NCI-H460 (cell line): Measurements from ENCODE around the gene FAT1. TPM values are rescaled to one million over a fixed set of nuclear protein-coding genes. Genes with fewer than 3 reads are reported as not detected.

Experiments
- DNase-seq: peaks from one replicate; pipeline ENCODE4 v3.0.0-alpha.2; 2016; ENCODE audit warnings: low read depth; ENCODE audit errors: extremely low read depth
- total RNA-seq: library from RNA; depleted of rRNA; stranded (reverse); fragments of >200 nt; shearing (Covaris generic); gene quantifications from 2 replicates; pipeline ENCODE4 v1.2.3, GENCODE V29; 2014

Gene FAT1
- total RNA-seq, 1 experiment from 2014 or later: 83.1 TPM

DNA sequence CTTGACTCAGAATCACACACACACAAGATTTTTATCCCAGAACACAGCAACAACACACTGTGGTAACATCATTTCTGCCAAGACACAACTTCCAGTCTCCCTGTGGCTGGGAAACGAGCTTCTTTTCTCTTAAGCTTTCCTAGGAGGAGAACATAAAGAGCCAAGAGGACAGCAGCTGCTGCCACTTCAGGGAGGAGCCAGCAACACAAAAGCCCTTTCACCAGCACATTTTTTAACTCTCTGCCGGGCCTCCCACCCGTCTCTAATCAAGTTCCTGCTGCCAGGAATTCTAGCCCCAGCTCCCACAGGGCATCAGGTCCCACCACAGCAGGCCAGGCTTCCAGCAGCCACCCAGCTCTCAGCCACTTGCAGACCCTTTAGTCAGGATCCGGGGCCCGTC is 22.4 kb downstream of the FAT1 start:
- DNase-seq: no peak

DNA sequence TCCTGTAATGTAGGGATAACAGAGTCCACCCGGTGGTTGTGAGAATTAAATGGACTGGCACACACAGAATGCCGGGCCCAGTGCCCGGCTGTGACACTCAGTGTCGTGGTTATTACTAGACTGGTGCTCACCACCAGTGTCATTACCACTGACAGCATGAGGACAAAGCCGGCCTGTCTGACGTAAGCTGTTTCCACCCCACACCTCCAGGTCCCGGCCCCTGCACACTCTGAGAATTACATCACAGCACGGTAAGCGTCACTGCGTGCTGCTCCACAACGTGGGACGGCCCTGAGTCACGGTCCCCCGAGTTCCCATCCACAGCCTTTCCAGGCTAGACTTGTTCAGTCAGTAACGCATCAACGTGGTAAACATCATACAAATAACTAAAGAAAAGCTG is 22.9 kb downstream of the FAT1 start:
- no peak for DNase-seq

DNA sequence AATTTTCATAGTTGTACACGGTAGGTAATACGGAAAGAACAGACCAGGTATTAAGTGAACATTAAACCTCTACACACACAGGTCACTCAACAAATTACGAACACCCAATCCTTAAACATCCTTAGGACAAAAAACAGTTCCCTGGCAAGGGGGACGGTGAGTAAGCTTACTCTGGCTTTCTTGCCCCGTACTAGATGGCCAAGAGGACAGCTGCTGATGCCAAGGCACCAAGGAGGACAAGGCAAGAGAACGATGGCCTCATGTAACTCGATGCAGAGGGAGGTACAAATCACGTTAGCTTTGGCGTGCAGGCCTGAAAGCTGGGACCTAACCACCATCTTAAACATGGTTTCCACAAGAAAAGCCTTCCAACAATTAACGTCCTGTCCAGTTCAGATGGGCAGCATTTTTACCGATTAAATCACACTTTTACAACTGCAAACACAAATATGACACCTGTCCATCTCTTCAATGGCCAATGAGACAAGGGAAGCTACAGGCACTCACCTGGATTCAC is 23.7 kb downstream of the FAT1 start:
- DNase-seq: no peak

- no peak for DNase-seq
Measured at GRCh38 chr4:186699298-186699697, 24.4 kb downstream of the FAT1 start.

GRCh38 chr4:186698525-186698924 is 25.1 kb downstream of the FAT1 start:
- DNase-seq: no peak

GRCh38 chr4:186698028-186698427 is 25.6 kb downstream of the FAT1 start:
- no peak for DNase-seq

GRCh38 chr4:186695392-186695791 is 28.3 kb downstream of the FAT1 start:
- DNase-seq: no peak

- DNase-seq: no peak
Measured at GRCh38 chr4:186693894-186694293, 29.8 kb downstream of the FAT1 start.

GRCh38 chr4:186693159-186693815 is 30.4 kb downstream of the FAT1 start:
- DNase-seq: peak; percentile 25

DNA sequence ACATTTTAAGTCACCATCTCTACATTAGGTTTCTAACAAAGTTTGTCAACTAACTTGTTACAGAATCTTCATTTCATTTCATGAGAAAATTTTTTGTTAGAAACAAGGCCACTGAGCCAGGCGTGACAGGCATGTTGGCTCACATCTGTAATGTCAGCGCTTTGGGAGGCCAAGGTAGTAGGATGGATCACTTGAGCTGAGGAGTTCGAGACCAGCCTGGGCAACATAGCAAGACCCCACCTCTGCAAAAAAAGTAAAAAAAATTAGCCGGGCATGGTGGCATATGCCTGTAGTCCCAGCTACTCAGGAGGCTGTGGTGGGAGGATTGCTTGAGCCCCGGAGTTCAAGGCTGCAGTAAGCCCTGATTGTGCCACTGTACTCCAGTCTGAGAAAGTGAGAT is 32.3 kb downstream of the FAT1 start:
- DNase-seq: no peak

- no peak for DNase-seq
Measured at GRCh38 chr4:186689476-186689875, 34.2 kb downstream of the FAT1 start.

DNA sequence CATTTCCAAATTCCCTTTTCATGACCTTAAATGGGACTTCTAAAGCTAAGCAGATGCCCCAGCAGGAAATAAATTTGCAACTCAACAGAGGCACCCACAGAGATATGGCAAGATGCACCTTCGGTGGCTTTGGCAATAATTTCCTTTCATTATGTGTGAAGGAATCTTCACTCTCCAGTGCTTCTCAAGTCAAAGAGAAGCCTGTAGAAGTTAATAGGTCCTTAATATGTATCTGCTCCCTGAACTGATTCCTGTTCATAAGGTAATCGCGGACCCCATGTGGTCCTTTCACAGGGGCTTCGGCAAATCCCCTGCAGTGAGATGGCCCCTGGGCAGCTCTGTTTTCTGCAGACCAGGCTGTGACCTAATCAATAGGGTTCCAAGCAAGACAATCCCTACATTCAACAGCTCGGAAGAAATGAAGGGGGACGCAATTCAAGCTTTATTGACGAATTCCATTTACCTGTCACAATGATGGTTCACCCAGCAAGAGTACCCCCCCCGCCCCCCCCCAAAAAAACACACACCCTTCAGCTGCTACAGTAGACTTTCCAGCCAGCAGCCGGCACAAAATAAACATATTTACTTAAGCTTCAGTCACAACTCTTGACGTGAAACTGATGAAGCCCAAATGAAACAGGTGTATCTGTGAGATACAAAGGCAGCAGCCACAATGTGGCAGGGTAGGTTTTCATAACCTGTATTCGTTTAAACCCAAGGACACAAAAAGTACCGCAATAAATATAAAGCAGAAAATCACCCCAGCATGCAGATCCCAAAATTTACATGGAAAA is 35.3 kb downstream of the FAT1 start:
- DNase-seq: no peak

DNA sequence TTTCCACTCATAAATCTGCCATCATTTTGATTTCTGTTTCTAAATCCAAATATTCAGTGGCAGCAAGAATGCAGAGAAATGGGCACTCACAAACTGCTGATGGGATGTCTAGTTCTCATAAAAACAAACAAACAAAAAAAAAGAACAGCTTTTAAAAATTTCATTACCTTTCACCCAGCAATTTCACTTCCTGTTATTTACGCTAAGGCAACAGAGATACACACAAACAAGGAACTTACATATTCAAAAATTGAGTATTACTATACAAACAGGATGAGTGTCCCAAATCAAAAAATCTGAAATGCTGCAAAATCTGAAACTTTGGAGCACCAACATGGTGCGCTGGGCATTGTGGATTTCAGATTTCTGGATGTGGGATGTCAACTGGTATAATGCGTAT is 36.4 kb downstream of the FAT1 start:
- no peak for DNase-seq

DNA sequence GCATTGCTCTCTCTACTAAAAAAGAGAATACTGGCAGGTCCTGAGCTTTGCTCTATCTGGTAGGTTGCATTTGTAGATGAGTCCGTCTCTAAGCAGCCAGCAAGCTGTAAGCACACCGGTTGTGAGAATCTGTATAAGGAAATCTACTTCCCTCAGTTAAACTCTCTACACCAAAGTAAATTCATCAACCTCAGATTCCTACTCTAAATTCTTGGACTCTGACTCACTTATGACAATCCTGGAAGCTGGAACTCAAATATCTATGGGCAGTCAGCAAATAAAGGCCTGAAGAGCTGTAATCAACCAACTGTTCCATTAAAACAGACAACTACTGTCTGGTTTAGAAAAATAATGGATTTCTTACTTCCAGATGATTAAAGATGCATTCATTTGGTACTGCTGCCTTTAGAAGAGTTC is 37.9 kb downstream of the FAT1 start:
- DNase-seq: peak; percentile 30

DNA sequence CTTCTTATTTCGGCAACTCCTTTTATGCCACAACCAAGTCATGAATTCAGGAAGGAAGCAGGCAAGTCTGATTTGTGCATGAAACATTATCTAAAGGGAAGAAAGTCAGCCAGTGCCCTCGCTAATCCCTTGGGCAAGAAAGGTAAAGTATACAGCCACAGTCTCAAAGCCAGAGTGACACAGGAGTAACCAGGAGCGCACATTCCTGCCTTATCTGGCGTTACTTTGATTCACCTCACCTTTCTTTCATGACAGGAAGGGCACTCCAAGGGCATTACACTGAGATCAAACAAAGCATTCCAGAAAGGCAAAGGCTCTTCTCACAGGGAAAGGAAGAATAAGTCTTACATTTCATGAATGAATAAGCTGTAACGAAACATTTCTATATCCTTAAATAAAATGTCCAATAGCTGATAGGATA is 38.8 kb downstream of the FAT1 start:
- DNase-seq: no peak

DNA sequence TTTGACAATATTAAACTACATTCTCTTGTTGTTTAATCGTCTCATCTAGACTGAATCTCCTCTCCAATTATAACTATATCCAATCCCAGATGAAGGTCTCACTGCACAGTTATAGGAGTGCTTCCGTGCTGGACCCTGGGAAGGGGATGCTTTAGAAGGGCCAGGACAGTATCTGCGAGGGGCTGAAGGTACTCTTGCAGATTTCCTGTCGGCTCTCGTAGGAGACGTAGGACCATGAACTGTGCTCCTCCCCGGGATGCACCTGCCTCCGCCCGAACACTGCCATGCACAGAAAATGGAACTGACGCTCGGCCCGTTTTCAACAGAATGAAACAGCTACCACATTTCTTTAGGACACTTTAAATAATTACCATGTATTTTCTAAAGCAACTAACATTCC is 39.4 kb downstream of the FAT1 start:
- no peak for DNase-seq

DNA sequence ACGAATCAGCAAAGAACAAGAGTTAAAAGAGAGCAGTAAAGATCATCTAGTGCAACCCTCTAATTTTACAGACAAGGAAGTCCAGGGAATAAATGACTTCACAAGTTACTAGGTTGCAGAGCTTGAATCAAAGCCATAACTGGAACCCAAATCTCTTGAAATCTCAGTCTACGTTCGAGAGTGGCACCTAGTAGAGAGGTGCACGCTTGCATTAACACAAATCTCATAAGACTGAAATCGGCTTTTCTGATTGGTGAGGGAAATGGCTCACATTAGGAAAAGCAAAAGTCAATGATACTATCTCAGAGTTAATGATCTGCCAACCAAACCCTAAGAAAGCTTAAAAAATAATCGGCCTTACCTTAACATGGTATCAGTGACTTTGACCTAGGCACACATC is 43.0 kb downstream of the FAT1 start:
- DNase-seq: no peak

- peak; percentile 17 for DNase-seq
Measured at GRCh38 chr4:186676531-186677161, 47.0 kb downstream of the FAT1 start.

GRCh38 chr4:186669735-186670134 is 53.9 kb downstream of the FAT1 start:
- DNase-seq: no peak

- peak; percentile 36 for DNase-seq
Measured at GRCh38 chr4:186669159-186669731, 54.4 kb downstream of the FAT1 start.

GRCh38 chr4:186666750-186667149 is 56.9 kb downstream of the FAT1 start:
- DNase-seq: no peak
